CD4-positive, alpha-beta T cell treated with Interleukin-6 for 4 hours (primary cell): ENCODE results near the gene SLC26A8.
"Not testable (repeated sequence)": the region's sequence is repeated elsewhere in the genome, so short reads cannot be mapped to it uniquely, and the experiment has no call there.

ENCODE experiments used
- DNase-seq: peaks from one replicate; pipeline ENCODE4 v3.0.0-alpha.2; 2020; ENCODE audit warnings: mixed read lengths

The SLC26A8 gene

GRCh38 chr6:35940014-35940413 is 84.4 kb downstream of the SLC26A8 start:
- DNase-seq = not testable (repeated sequence)

GRCh38 chr6:35939259-35939658 is 85.2 kb downstream of the SLC26A8 start:
- DNase-seq = not testable (repeated sequence)

- DNase-seq = no peak
Observed at GRCh38 chr6:35936681-35937359, 87.6 kb downstream of the SLC26A8 start.

- no peak for DNase-seq
Observed at GRCh38 chr6:35935469-35935868, 89.0 kb downstream of the SLC26A8 start.

DNA sequence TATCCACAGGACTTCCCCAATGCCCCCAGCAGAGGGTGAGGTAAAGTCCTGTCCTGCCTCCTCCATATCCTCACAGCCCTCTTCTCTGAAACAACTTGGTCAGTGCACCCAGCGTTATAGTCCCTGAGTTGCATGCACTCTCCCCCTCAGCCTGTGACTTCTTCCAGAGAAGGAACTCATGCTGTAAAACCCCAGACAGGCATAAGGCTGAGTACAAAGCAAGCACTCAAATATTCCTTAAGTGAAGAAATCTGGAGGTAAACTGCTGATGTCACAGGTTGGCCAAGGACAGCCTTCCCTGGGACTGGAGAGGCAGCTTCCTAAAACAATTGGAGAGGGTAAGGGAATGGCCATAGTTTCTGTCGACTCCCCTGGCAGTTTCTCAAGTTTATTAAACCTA is 90.6 kb downstream of the SLC26A8 start:
- DNase-seq = no peak

GRCh38 chr6:35931873-35932272 is 92.6 kb downstream of the SLC26A8 start:
- DNase-seq = peak; percentile 12

DNA sequence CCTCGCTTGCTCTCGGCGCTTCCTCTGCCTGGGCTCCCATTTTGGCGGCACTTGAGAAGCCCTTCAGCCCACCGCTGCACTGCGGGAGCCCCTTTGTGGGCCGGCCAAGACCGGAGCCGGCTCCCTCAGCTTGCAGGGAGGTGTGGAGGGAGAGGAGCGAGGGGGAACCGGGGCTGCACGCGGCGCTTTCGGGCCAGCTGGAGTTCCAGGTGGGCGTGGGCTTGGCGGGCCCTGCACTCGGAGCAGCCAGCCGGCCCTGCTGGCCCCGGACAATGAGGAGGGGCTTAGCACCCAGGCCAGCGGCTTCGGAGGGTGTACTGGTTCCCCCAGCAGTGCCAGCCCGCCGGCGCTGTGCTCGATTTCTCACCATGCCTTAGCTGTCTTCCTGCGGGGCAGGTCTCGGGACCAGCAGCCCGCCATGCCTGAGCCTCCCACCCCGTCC is 93.3 kb downstream of the SLC26A8 start:
- DNase-seq = no peak

- no peak for DNase-seq
Observed at GRCh38 chr6:35929601-35930000, 94.8 kb downstream of the SLC26A8 start.

DNA sequence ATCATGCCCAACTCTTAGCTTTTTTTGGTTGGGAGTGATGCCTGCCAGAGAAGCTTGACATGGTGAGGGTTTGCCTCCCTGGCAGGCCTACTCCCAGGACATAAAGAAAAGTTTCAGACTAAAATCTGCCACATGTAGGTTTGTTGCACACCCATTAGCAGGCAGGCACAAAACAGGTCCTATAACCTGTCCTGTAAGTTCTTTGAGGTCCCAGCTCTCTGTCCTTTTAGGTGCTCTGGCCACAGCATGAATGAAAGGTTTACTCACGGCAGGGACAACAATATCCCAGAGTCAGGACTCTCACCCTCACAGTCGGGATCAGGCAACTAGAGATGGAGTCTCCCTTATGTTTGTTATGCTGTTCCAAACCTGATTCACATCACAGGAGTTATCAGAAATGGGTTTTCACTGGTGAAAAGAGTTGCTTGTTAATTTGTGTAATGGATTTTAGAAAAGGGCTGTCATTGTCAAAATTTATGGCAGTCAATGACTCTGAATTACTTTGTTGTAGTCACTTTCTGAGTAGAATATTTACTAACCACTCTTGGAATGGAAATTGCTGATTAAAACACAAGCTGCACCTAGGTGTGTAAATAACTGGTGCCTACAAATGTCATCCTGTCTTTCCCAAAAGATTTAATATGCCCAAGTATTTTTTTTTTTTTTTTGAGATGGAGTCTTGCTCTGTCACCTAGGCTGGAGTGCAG is 97.8 kb downstream of the SLC26A8 start:
- no peak for DNase-seq

DNA sequence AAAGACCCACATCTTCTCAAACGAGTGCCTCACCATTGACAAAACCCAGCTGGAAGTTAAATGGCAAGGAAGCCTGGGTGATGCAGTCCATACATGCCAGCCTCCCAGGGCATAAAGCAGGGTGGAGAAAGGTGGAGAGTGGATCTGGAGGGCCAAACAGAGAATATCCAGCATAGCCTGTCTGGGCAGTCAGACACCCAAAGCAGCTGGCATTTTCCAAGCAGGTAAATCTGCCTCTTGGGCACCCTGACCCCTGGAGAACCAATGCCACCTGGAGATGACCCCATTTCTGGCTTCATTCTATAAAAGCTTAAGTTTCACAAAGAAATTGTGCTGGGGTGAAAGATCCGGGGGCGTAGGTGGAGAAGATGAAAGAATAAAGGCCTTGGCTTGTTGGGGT is 98.5 kb downstream of the SLC26A8 start:
- DNase-seq = no peak

GRCh38 chr6:35924146-35924545 is 100.3 kb downstream of the SLC26A8 start:
- DNase-seq = no peak

- DNase-seq = no peak
Observed at GRCh38 chr6:35922139-35922554, 102.3 kb downstream of the SLC26A8 start.

GRCh38 chr6:35920793-35921732 is 103.4 kb downstream of the SLC26A8 start, which contains the start of gene SRPK1:
Gene SRPK1 (minus strand): TSS chr6:35921098. CDS start chr6:35921056, 42 bp downstream.
- DNase-seq = peak; percentile 92

DNA sequence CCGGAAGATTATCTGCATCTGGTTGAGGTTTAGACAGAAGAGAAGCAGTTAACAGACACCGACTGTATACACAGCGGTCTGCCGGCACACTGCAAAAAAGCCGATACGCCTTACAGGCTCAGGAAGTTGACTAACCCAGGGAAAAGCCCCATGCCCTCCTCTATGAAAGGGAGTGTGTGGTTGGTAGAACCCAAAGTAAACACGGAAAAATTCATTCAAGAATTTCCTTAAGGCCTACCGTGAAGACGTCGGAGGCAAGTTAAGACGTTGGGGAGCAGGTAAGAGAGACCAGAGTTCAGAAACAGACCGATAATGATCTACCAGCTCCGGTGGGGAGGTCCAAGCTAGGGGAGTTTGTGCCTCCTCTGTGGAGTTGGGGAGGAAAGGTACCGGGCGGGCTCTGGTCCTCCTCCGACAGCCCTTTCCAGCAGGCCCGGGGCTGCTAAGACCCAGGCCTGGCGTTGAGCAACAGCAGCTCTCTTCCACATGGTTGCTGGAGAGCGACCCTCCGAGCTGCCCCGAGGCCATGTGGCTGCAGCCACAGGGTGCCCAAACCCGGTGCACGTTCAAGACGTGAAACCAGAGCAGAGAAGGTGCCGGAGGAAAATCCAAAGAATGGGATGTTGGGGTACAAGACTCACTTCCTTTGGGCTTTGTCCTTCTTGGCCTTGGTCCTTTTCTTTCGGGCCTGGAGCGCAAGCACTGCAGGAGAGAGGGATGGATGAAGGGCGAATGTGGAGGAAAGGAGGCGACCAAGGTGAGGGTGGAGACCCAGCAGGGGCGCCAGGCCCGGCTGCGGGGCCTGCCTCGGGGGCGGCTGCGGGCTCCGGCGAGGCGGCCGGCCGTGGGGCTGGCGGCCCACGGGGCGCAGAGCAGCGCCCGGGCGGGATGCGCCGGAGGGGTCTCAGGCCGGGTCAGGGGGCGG is 104.4 kb downstream of the SLC26A8 start:
- DNase-seq = peak; percentile 61

- peak; percentile 6 for DNase-seq
Observed at GRCh38 chr6:35919085-35919826, 105.2 kb downstream of the SLC26A8 start.

- not testable (repeated sequence) for DNase-seq
Observed at GRCh38 chr6:35916893-35917292, 107.5 kb downstream of the SLC26A8 start.

DNA sequence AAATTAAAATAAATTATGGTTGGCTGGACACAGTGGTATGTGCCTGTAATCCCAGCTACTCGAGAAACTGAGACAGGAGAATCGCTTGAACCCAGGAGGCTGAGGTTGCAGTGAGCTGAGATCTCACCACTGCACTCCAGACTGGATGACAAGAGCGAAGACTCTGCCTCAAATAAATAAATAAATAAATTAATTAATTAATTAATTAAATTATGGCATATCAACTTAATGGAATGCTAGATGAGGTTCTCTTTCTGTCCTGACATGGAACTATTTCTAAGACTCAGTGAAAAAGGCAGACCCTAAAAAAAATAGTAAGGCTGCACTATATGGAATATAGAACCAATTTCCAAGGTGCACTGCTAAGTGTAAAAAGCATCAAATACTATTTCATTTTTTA is 108.4 kb downstream of the SLC26A8 start:
- no peak for DNase-seq

DNA sequence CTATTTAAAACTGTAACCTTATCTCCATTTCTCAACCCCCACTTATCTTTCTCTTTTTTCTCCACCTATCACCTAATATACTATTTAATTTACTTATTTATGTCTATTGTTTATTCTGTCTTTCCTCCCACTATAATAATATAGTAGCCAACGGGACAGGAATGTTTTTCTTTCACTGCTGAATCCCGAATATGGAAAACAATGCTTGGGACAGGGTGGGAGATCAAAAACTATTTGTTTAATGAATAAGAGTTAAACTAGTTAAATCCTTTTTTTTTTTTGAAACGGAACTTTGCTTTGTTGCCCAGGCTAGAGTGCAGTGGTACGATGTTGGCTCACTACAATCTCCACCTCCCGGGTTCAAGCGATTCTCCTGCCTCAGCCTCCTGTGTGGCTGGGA is 109.9 kb downstream of the SLC26A8 start:
- no peak for DNase-seq

GRCh38 chr6:35911871-35912653 is 112.4 kb downstream of the SLC26A8 start:
- DNase-seq = no peak

DNA sequence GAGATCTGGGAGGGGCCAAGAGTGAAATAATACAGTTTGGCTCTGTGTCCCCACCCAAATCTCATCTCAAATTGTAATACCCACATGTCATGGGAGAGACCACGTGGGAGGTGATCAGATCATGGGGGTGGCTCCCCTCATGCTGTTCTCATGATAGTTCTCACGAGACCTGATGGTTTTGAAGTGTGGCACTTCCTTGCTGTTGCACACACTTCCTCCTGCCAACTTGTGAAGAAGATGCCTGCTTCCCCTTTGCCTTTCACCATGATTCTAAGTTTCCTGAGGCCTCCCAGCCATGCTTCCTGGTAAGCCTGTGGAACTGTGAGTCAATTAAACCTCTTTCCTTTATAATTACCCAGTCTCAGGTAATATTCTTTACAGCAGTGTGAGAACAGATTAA is 114.9 kb downstream of the SLC26A8 start:
- not testable (repeated sequence) for DNase-seq
